PC-3 (cell line): Measurements from ENCODE around the gene DOP1B. TPM values are rescaled to one million over a fixed set of nuclear protein-coding genes. Genes with fewer than 3 reads are reported as not detected.

Source experiments
- ATAC-seq: fragments of 200-7000 bp; cut with Tn5 transposase; 2 replicates; pipeline ENCODE4 v1.9.1; 2020; ENCODE audit warnings: mild to moderate bottlenecking, moderate library complexity
- BruUV-seq: library from RNA; stranded (reverse); fragments of 400-500 nt; replicated peaks from 2 replicates; lab custom pipeline; 2021; lab: Mats Ljungman, UMichigan
- CTCF ChIA-PET: fragments of 300-600 bp; sonication (Branson Sonifier 250); formaldehyde crosslinking; loops from one replicate; lab custom pipeline; 2022; ENCODE audit warnings: antibody characterized with exemption; lab: Charles Lee
- POLR2A ChIA-PET: fragments of 300-600 bp; sonication (Branson Sonifier 250); formaldehyde crosslinking; loops from one replicate; lab custom pipeline; 2022; ENCODE audit warnings: antibody characterized with exemption; ENCODE audit not compliant: unreplicated experiment; lab: Charles Lee
- DNase-seq: peaks from one replicate; pipeline ENCODE4 v3.0.0-alpha.2; 2015
- H2AFZ ChIP-seq: fragments of 300-600 bp; sonication (generic); 2 replicates; pipeline ENCODE4 v1.6.0; 2016; ENCODE audit warnings: antibody characterized with exemption, low read length
- H3F3A ChIP-seq: fragments of 300-600 bp; sonication (generic); one replicate; pipeline ENCODE4 v1.6.0; 2017; ENCODE audit warnings: antibody characterized with exemption, low read length, control low read depth, mild to moderate bottlenecking; ENCODE audit not compliant: unreplicated experiment
- H3K27ac ChIP-seq: fragments of 300-600 bp; sonication (generic); 2 replicates; pipeline ENCODE4 v1.5.1; 2016; ENCODE audit warnings: mild to moderate bottlenecking, low read length
- H3K27me3 ChIP-seq: fragments of 300-600 bp; sonication (generic); 2 replicates; pipeline ENCODE4 v1.6.1; 2016; ENCODE audit warnings: low read length, mixed read lengths
- H3K36me3 ChIP-seq: fragments of 300-600 bp; sonication (generic); 2 replicates; pipeline ENCODE4 v1.6.1; 2016; ENCODE audit warnings: low read depth, mixed run types, low read length, mixed read lengths
- H3K4me1 ChIP-seq: fragments of 300-600 bp; sonication (generic); 2 replicates; pipeline ENCODE4 v1.5.1; 2016; ENCODE audit warnings: low read length; ENCODE audit not compliant: insufficient read depth
- H3K4me2 ChIP-seq: fragments of 300-600 bp; sonication (generic); 2 replicates; pipeline ENCODE4 v1.6.0; 2016; ENCODE audit warnings: low read length
- H3K4me3 ChIP-seq: fragments of 300-600 bp; sonication (generic); 2 replicates; pipeline ENCODE4 v1.5.1; 2016; ENCODE audit warnings: mild to moderate bottlenecking, low read length, mixed read lengths
- H3K79me2 ChIP-seq: fragments of 300-600 bp; sonication (generic); 2 replicates; pipeline ENCODE4 v1.6.1; 2017; ENCODE audit warnings: low read length, mixed read lengths
- H3K9ac ChIP-seq: fragments of 300-600 bp; sonication (generic); 2 replicates; pipeline ENCODE4 v1.6.0; 2016; ENCODE audit warnings: mild to moderate bottlenecking, low read length
- H3K9me2 ChIP-seq: fragments of 300-600 bp; sonication (generic); replicated peaks from 2 replicates; pipeline ENCODE4 v1.6.1; 2016; ENCODE audit warnings: mixed run types, low read length, mixed read lengths
- H3K9me3 ChIP-seq: fragments of 300-600 bp; sonication (generic); 2 replicates; pipeline ENCODE4 v1.6.1; 2016; ENCODE audit warnings: low read length, mixed read lengths
- H4K20me1 ChIP-seq: fragments of 300-600 bp; sonication (generic); 2 replicates; pipeline ENCODE4 v1.6.1; 2016; ENCODE audit warnings: low read length, mixed read lengths
- CTCF ChIP-seq: fragments of 300-600 bp; sonication (generic); conservative IDR thresholded peaks from 2 replicates; pipeline ENCODE4 v1.5.1; 2017; ENCODE audit warnings: antibody characterized with exemption, low read depth, mild to moderate bottlenecking, low read length
- EZH2 ChIP-seq: fragments of 300-600 bp; sonication (generic); IDR thresholded peaks from one replicate; pipeline ENCODE4 v1.6.1; 2017; ENCODE audit warnings: antibody characterized with exemption, mild to moderate bottlenecking, low read length; ENCODE audit not compliant: unreplicated experiment
- EZH2phosphoT487 ChIP-seq: fragments of 300-600 bp; sonication (generic); IDR thresholded peaks from 2 replicates; pipeline ENCODE4 v1.6.1; 2018; ENCODE audit warnings: mild to moderate bottlenecking, antibody characterized with exemption, low read length, borderline replicate concordance
- intact Hi-C: fragments of 100-400 bp; cut with micrococcal nuclease; formaldehyde crosslinking; loops from 2 replicates; pipeline ENCODE4 v1.9.0; 2023
- total RNA-seq: library from RNA; depleted of rRNA; stranded (reverse); fragments of >200 nt; gene quantifications from 2 replicates; pipeline ENCODE4 v1.2.3, GENCODE V29; 2014

The DOP1B gene
- total RNA-seq, 1 experiment from 2014 or later: 7.0 TPM

DNA sequence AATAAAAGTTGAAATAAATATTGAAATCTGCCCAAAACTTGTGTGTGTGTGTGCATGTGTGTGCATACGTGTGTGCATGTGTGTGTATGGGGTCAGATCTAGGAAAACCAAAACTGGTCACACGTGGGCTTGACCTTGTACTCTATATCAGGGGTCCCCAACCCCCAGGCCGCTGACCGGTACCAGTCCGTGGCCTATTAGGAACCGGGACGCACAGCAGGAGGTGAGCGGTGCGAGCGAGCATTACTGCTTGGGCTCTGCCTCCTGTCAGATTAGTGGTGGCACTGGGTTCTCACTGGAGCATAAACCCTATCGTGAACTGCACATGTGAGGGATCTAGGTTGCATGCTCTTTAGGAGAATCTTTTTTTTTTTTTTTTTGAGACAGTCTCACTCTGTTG is 8.7 kb downstream of the DOP1B start:
- peaks cover 5% of the 10 kb centered on the region; the same call in 1 of the 2 replicates for H3K36me3 ChIP-seq
- no peak overlapping the region for H2AFZ ChIP-seq
- peaks cover 14% of the 10 kb centered on the region; the same call in 1 of the 2 replicates for H3K79me2 ChIP-seq
- ChIA-PET POLR2A (no interaction called here), CTCF (no interaction called here)
- ATAC-seq (no peak), DNase-seq (no peak)
- H4K20me1 ChIP-seq: no peaks in the 10 kb centered on the region
- H3K27me3 ChIP-seq: no peaks in the 10 kb centered on the region
- no peaks in the 10 kb centered on the region for H3K9me3 ChIP-seq
- no peaks in the 10 kb centered on the region for H3F3A ChIP-seq
- H3K9ac ChIP-seq: no peak overlapping the region
- no peaks in the 10 kb centered on the region for H3K9me2 ChIP-seq
- no peak overlapping the region for H3K27ac ChIP-seq
- BruUV-seq: no TSS peak
- peaks cover 8% of the 10 kb centered on the region; the same call in 1 of the 2 replicates for H3K4me1 ChIP-seq
- H3K4me3 ChIP-seq: no peak overlapping the region
- TF ChIP-seq EZH2phosphoT487 (no peak), CTCF (no peak), EZH2 (no peak)
- intact Hi-C loops: no loop called here
- H3K4me2 ChIP-seq: no peak overlapping the region

GRCh38 chr21:36166705-36167104 is 10.1 kb downstream of the DOP1B start:
- peak; percentile 46 for ATAC-seq
- Histone ChIP-seq H3F3A (no peaks in the 10 kb centered on the region), H3K4me2 (no peak overlapping the region), H3K4me3 (no peak overlapping the region), H3K27me3 (no peaks in the 10 kb centered on the region), H3K9ac (no peak overlapping the region), H3K4me1 (peaks cover 8% of the 10 kb centered on the region; the same call in 1 of the 2 replicates), H2AFZ (no peak overlapping the region), H3K9me3 (no peaks in the 10 kb centered on the region), H4K20me1 (no peaks in the 10 kb centered on the region), H3K9me2 (no peaks in the 10 kb centered on the region), H3K36me3 (peaks cover 5% of the 10 kb centered on the region; the same call in 1 of the 2 replicates), H3K79me2 (peaks cover 11% of the 10 kb centered on the region; the same call in 1 of the 2 replicates), H3K27ac (no peak overlapping the region)
- CTCF ChIA-PET: no interaction called here
- no peak for DNase-seq
- POLR2A ChIA-PET: no interaction called here
- no TSS peak for BruUV-seq
- no peak for TF ChIP-seq EZH2phosphoT487
- no peak for TF ChIP-seq EZH2
- no peak for TF ChIP-seq CTCF
- intact Hi-C loops: no loop called here

DNA sequence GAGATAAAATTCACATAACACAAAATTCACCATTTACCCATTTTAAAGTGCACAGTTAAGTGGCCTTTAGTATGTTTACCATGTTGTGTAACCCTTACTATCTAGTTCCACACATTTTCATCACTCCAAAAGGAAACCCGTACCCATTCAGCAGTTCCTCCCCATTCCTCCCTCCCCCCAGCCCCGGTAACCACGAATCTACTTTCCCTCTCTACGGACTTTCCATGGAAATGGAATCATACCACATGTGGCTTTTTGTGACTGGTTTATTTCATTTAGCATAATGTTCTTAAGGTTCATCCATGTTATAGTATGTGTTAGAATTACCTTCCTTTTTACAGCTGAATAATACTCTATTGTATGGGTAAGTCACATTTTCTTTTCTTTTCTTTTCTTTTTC is 10.9 kb downstream of the DOP1B start:
- ChIA-PET POLR2A (no interaction called here), CTCF (interaction anchor here (0.7 kb wide), 1 partner anchor 51 kb away, joined by 5 read pairs; no protein-coding TSS in a partner anchor)
- H3K27me3 ChIP-seq: no peaks in the 10 kb centered on the region
- ATAC-seq: no peak
- H3K4me2 ChIP-seq: no peak overlapping the region
- no peaks in the 10 kb centered on the region for H4K20me1 ChIP-seq
- H2AFZ ChIP-seq: no peak overlapping the region
- 0 out of 2 replicates have a peak, but pooled peaks cover 3% of the 10 kb centered on the region for H3K79me2 ChIP-seq
- no peaks in the 10 kb centered on the region for H3F3A ChIP-seq
- H3K9me2 ChIP-seq: no peaks in the 10 kb centered on the region
- H3K4me1 ChIP-seq: peaks cover 8% of the 10 kb centered on the region; the same call in 1 of the 2 replicates
- no peak overlapping the region for H3K27ac ChIP-seq
- H3K9ac ChIP-seq: no peak overlapping the region
- TF ChIP-seq CTCF: no peak
- TF ChIP-seq EZH2: no peak
- no peak for TF ChIP-seq EZH2phosphoT487
- DNase-seq: no peak
- H3K9me3 ChIP-seq: no peaks in the 10 kb centered on the region
- BruUV-seq: no TSS peak
- peaks cover 5% of the 10 kb centered on the region; the same call in 1 of the 2 replicates for H3K36me3 ChIP-seq
- no peak overlapping the region for H3K4me3 ChIP-seq
- intact Hi-C loops: no loop called here
